DND-41 (cell line): ENCODE results near the gene CENPX.
A peak's percentile ranks its signal among the peaks of the same experiment; 100 is the strongest.
"Not testable (repeated sequence)": the region's sequence is repeated elsewhere in the genome, so short reads cannot be mapped to it uniquely, and the experiment has no call there.

Source experiments
- ATAC-seq: fragments of 200-7000 bp; cut with Tn5 transposase; 3 replicates; pipeline ENCODE4 v1.9.1; 2021; ENCODE audit warnings: low read depth; ENCODE audit not compliant: insufficient read depth
- DNase-seq: peaks from one replicate; pipeline ENCODE4 v3.0.0-alpha.2; 2020
- H2AFZ ChIP-seq: 2 replicates; pipeline ENCODE4 v1.6.0; 2012; ENCODE audit warnings: low read depth, low read length
- H3K27ac ChIP-seq: 2 replicates; pipeline ENCODE4 v1.5.1; 2012; ENCODE audit warnings: low read length, inconsistent platforms
- H3K27me3 ChIP-seq: fragments of 200-600 bp; sonication (generic); 2 replicates; pipeline ENCODE4 v1.6.0; 2012; ENCODE audit warnings: low read length, mild to moderate bottlenecking, inconsistent platforms; ENCODE audit not compliant: insufficient read depth, poor library complexity
- H3K36me3 ChIP-seq: 2 replicates; pipeline ENCODE4 v1.5.1; 2012; ENCODE audit warnings: low read length, inconsistent platforms; ENCODE audit not compliant: insufficient read depth
- H3K4me1 ChIP-seq: 2 replicates; pipeline ENCODE4 v1.5.1; 2012; ENCODE audit warnings: mild to moderate bottlenecking, low read length; ENCODE audit not compliant: insufficient read depth
- H3K4me2 ChIP-seq: 2 replicates; pipeline ENCODE4 v1.6.0; 2012; ENCODE audit warnings: mild to moderate bottlenecking, moderate library complexity, low read length, inconsistent platforms; ENCODE audit not compliant: insufficient read depth
- H3K4me3 ChIP-seq, 2 experiments: fragments of 200-600 bp in 1 of 2; shearing (Covaris generic) in 1 of 2; 2 replicates each; pipeline ENCODE4 v1.5.1; 2012 to 2016; ENCODE audit warnings: inconsistent platforms in 2 of 2, low read length in 2 of 2, mild to moderate bottlenecking in 2 of 2, low read depth in 1 of 2, moderate library complexity in 1 of 2
- H3K79me2 ChIP-seq: 2 replicates; pipeline ENCODE4 v1.6.0; 2012; ENCODE audit warnings: low read length, inconsistent platforms; ENCODE audit not compliant: insufficient read depth
- H3K9ac ChIP-seq: 2 replicates; pipeline ENCODE4 v1.6.0; 2012; ENCODE audit warnings: low read depth, mild to moderate bottlenecking, inconsistent platforms, low read length, moderate library complexity
- H3K9me3 ChIP-seq: 2 replicates; pipeline ENCODE4 v1.5.1; 2012; ENCODE audit warnings: low read length, moderate library complexity, mild to moderate bottlenecking, inconsistent platforms; ENCODE audit not compliant: insufficient read depth, severe bottlenecking
- H4K20me1 ChIP-seq: 2 replicates; pipeline ENCODE4 v1.6.0; 2012; ENCODE audit warnings: low read length; ENCODE audit not compliant: insufficient read depth
- EZH2 ChIP-seq: IDR thresholded peaks from 3 replicates; pipeline ENCODE4 v1.6.1; 2012; ENCODE audit warnings: borderline replicate concordance, low read depth, mild to moderate bottlenecking, moderate library complexity, low read length, inconsistent platforms; ENCODE audit not compliant: severe bottlenecking
- TF ChIP-seq, protein P1 (sequence below): IDR thresholded peaks from 2 replicates; pipeline ENCODE4 v1.5.1; 2012; ENCODE audit warnings: borderline replicate concordance, low read length, moderate library complexity, mild to moderate bottlenecking; ENCODE audit not compliant: poor library complexity, severe bottlenecking; ENCODE audit errors: extremely low read depth

Gene CENPX

DNA sequence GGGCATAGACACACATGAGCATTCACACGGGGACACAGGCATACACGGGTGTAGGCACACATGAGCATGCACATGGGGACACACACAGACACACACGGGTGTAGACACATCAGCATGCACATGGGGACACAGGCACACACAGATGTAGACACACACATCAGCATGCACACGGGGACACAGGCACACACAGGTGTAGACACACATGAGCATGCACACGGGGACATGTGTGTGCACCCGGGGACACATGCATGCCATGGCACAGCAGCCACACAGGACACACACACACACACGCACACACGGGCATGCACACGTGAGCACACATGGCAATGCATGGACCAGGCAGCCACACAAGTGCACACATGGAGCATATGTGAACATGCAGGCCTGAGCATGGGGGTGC, 20.0 kb upstream of the CENPX start:
- Histone ChIP-seq H3K9me3 (no peaks in the 10 kb centered on the region), H3K36me3 (peaks cover 4% of the 10 kb centered on the region; the same call in 1 of the 2 replicates), H3K27ac (no peak overlapping the region), H3K9ac (no peak overlapping the region), H3K4me3 (no peak overlapping the region), H3K4me1 (peaks cover 6% of the 10 kb centered on the region), H3K27me3 (no peaks in the 10 kb centered on the region), H3K4me2 (no peak overlapping the region), H4K20me1 (no peaks in the 10 kb centered on the region), H2AFZ (no peak overlapping the region), H3K79me2 (no peaks in the 10 kb centered on the region)
- TF ChIP-seq, protein P1, sequence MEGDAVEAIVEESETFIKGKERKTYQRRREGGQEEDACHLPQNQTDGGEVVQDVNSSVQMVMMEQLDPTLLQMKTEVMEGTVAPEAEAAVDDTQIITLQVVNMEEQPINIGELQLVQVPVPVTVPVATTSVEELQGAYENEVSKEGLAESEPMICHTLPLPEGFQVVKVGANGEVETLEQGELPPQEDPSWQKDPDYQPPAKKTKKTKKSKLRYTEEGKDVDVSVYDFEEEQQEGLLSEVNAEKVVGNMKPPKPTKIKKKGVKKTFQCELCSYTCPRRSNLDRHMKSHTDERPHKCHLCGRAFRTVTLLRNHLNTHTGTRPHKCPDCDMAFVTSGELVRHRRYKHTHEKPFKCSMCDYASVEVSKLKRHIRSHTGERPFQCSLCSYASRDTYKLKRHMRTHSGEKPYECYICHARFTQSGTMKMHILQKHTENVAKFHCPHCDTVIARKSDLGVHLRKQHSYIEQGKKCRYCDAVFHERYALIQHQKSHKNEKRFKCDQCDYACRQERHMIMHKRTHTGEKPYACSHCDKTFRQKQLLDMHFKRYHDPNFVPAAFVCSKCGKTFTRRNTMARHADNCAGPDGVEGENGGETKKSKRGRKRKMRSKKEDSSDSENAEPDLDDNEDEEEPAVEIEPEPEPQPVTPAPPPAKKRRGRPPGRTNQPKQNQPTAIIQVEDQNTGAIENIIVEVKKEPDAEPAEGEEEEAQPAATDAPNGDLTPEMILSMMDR = no peak
- TF ChIP-seq EZH2 = no peak
- no peak for DNase-seq
- peak; percentile 4; the same call in 1 of the 3 replicates for ATAC-seq

DNA sequence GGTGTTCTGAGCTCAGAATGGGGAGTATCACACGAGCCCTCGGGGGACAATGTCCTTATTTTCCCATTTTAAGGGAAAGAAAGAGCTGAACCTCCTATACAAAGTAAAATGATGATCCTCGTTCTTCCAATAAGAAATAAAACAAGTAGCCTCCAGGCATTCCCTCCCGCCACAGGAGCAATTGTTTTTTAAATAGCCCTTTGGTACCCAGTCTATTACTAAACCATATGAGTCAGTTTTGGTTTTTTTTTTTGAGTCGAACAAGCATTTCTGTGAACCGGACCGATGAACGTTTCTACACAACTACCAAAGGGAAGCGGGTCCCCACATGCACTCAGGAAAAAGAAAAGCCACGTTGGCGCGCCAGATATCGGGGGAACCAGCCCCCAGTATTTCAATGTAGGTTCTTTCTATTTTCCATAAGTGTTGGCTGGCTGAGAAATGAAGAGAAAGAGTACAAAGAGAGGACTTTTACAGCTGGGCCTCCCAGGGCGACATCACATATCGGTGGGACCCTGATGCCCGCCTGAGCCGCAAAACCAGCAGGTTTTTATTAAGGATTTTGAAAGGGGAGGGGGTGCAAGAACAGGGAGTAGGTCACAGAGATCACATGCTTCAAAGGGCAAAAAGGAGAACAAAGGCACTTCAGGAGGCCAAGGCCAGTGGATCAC, 18.6 kb upstream of the CENPX start:
- Histone ChIP-seq H3K4me3 (no peak overlapping the region), H3K4me2 (no peak overlapping the region), H3K36me3 (peaks cover 4% of the 10 kb centered on the region; the same call in 1 of the 2 replicates), H3K4me1 (peaks cover 14% of the 10 kb centered on the region), H3K27me3 (no peaks in the 10 kb centered on the region), H3K9ac (no peak overlapping the region), H3K9me3 (no peaks in the 10 kb centered on the region), H3K27ac (no peak overlapping the region), H2AFZ (no peak overlapping the region), H3K79me2 (peaks cover 8% of the 10 kb centered on the region), H4K20me1 (peaks cover 7% of the 10 kb centered on the region)
- ATAC-seq = no peak
- DNase-seq = no peak
- TF ChIP-seq, protein P1 = no peak
- TF ChIP-seq EZH2 = no peak

DNA sequence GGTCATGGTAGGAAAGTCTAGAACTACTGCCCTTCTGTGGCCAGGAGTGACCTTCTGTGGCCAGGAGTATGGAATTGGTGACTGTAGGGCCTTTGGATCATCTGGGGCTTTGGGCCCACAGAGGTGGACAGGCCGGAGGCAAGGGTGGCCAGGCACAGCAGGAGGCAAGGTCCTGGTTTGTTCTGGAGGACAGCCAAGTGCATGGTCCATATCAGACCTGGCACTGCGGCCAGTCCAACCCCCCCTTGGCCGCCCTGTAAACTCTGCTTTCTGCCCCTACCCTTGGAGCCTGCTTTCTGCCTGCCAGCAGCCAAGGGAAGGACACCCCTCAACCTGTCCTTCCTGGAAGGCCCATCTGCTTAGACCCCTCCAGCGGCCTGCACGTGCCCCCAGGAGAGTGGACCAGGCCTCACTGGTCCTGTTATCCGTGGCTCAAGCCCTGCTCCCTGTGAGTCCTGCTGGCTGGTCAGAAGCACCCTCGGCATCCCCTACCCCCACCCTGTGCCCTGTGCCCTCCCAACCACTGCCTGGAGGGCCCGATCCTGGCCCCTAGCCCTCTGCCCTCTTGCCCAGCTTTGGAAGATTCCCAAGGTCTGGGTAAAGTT, 17.1 kb upstream of the CENPX start:
- Histone ChIP-seq H4K20me1 (peaks cover 18% of the 10 kb centered on the region), H3K4me2 (no peak overlapping the region), H3K9ac (no peak overlapping the region), H3K27me3 (no peaks in the 10 kb centered on the region), H3K27ac (no peak overlapping the region), H3K9me3 (no peaks in the 10 kb centered on the region), H3K36me3 (peaks cover 18% of the 10 kb centered on the region), H3K4me3 (no peak overlapping the region), H3K79me2 (peaks cover 11% of the 10 kb centered on the region), H3K4me1 (peaks cover 23% of the 10 kb centered on the region), H2AFZ (no peak overlapping the region)
- no peak for DNase-seq
- ATAC-seq = no peak
- no peak for TF ChIP-seq EZH2
- TF ChIP-seq, protein P1 = no peak

DNA sequence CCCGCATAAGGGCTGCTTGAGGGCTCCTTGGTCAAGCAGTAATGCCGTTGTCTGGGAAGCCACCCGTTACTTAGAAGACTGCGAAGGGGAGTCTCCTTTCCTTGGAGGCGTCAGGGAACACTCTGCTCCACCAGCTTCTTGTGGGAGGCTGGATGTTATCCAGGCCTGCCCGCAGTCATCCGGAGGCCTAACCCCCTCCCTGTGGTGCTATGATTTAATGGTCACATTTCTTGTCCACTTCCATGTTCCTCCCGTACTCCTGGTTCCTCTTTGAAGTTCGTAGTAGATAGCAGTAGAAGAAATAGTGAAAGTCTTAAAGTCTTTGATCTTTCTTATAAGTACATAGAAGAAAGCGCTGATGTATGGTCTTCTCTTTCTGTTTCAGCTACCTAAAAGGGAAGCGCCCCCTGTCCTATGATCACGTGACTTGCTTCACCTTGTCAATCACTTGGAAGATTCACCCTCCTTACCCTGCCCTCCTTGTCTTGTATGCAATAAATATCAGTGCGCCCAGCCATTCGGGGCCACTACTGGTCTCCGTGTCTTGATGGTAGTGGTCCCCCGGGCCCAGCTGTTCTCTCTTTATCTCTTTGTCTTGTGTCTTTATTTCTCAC, 16.2 kb upstream of the CENPX start:
- not testable (repeated sequence) for H3K4me2 ChIP-seq, H3K4me3 ChIP-seq, H2AFZ ChIP-seq, DNase-seq, H3K9ac ChIP-seq, H3K27ac ChIP-seq, H3K27me3 ChIP-seq, H3K9me3 ChIP-seq, ATAC-seq
- Histone ChIP-seq H3K79me2 (peaks cover 11% of the 10 kb centered on the region), H3K4me1 (peaks cover 23% of the 10 kb centered on the region), H3K36me3 (peaks cover 23% of the 10 kb centered on the region), H4K20me1 (peaks cover 21% of the 10 kb centered on the region)
